Measurements from ENCODE around the gene STARD13. TPM values are rescaled to one million over a fixed set of nuclear protein-coding genes. Genes with fewer than 3 reads are reported as not detected.

STARD13 gene
- total RNA-seq, 1 donor = 28.2 TPM

- Histone ChIP-seq H3K9me3 (ENCODE audit: low read depth, low read length) (no peaks in the 10 kb centered on the region), H4K20me1 (ENCODE audit: insufficient read depth, low read length) (peaks cover 2% of the 10 kb centered on the region), H3K4me1 (ENCODE audit: insufficient read depth, low read length) (peaks cover 45% of the 10 kb centered on the region), H3K79me2 (ENCODE audit: insufficient read depth, low read length) (peaks cover 93% of the 10 kb centered on the region), H2AFZ (ENCODE audit: low read length) (no peak overlapping the region), H3K4me3 (ENCODE audit: insufficient read depth, low read length) (peak overlapping the region; percentile 18), H3K27ac (ENCODE audit: low read depth, low read length) (peak overlapping the region; percentile 83), H3K27me3 (ENCODE audit: insufficient read depth, low read length) (no peaks in the 10 kb centered on the region), H3K4me2 (ENCODE audit: insufficient read depth, low read length) (peak overlapping the region; percentile 68), H3K36me3 (ENCODE audit: insufficient read depth, low read length) (peaks cover 26% of the 10 kb centered on the region)
- peak; percentile 77 for DNase-seq (ENCODE audit: insufficient read length, low spot score, missing footprints)
- TF ChIP-seq CTCF (IDR thresholded peaks at IDR 0.05; ENCODE audit: extremely low read depth, low read depth, low read length) = no peak
Observed at GRCh38 chr13:33251131-33251661, 34.4 kb downstream of the STARD13 start.

GRCh38 chr13:33250609-33251008 lies 34.9 kb downstream of the STARD13 start:
- Histone ChIP-seq H3K79me2 (ENCODE audit: insufficient read depth, low read length) (peaks cover 93% of the 10 kb centered on the region), H3K36me3 (ENCODE audit: insufficient read depth, low read length) (peaks cover 23% of the 10 kb centered on the region), H3K4me3 (ENCODE audit: insufficient read depth, low read length) (peak overlapping the region; percentile 18), H3K4me2 (ENCODE audit: insufficient read depth, low read length) (peak overlapping the region; percentile 68), H3K4me1 (ENCODE audit: insufficient read depth, low read length) (peaks cover 45% of the 10 kb centered on the region), H4K20me1 (ENCODE audit: insufficient read depth, low read length) (peaks cover 2% of the 10 kb centered on the region), H3K9me3 (ENCODE audit: low read depth, low read length) (no peaks in the 10 kb centered on the region), H3K27me3 (ENCODE audit: insufficient read depth, low read length) (no peaks in the 10 kb centered on the region), H3K27ac (ENCODE audit: low read depth, low read length) (peak overlapping the region; percentile 83), H2AFZ (ENCODE audit: low read length) (no peak overlapping the region)
- TF ChIP-seq CTCF (IDR thresholded peaks at IDR 0.05; ENCODE audit: extremely low read depth, low read depth, low read length) = no peak
- DNase-seq (ENCODE audit: insufficient read length, low spot score, missing footprints) = peak; percentile 54

GRCh38 chr13:33249894-33250293 lies 35.7 kb downstream of the STARD13 start:
- peaks cover 93% of the 10 kb centered on the region for H3K79me2 ChIP-seq (ENCODE audit: insufficient read depth, low read length)
- TF ChIP-seq CTCF (IDR thresholded peaks at IDR 0.05; ENCODE audit: extremely low read depth, low read depth, low read length) = no peak
- peak overlapping the region; percentile 56 for H3K4me2 ChIP-seq (ENCODE audit: insufficient read depth, low read length)
- H3K4me1 ChIP-seq (ENCODE audit: insufficient read depth, low read length) = peaks cover 45% of the 10 kb centered on the region
- DNase-seq (ENCODE audit: insufficient read length, low spot score, missing footprints) = no peak
- no peak overlapping the region for H3K4me3 ChIP-seq (ENCODE audit: insufficient read depth, low read length)
- peaks cover 2% of the 10 kb centered on the region for H4K20me1 ChIP-seq (ENCODE audit: insufficient read depth, low read length)
- H3K9me3 ChIP-seq (ENCODE audit: low read depth, low read length) = no peaks in the 10 kb centered on the region
- peak overlapping the region; percentile 83 for H3K27ac ChIP-seq (ENCODE audit: low read depth, low read length)
- no peak overlapping the region for H2AFZ ChIP-seq (ENCODE audit: low read length)
- H3K36me3 ChIP-seq (ENCODE audit: insufficient read depth, low read length) = peaks cover 23% of the 10 kb centered on the region
- H3K27me3 ChIP-seq (ENCODE audit: insufficient read depth, low read length) = no peaks in the 10 kb centered on the region

GRCh38 chr13:33249066-33249465 lies 36.5 kb downstream of the STARD13 start:
- Histone ChIP-seq H3K4me3 (ENCODE audit: insufficient read depth, low read length) (peak overlapping the region; percentile 3), H4K20me1 (ENCODE audit: insufficient read depth, low read length) (peaks cover 2% of the 10 kb centered on the region), H3K4me2 (ENCODE audit: insufficient read depth, low read length) (peak overlapping the region; percentile 56), H3K79me2 (ENCODE audit: insufficient read depth, low read length) (peaks cover 93% of the 10 kb centered on the region), H3K27me3 (ENCODE audit: insufficient read depth, low read length) (no peaks in the 10 kb centered on the region), H2AFZ (ENCODE audit: low read length) (no peak overlapping the region), H3K4me1 (ENCODE audit: insufficient read depth, low read length) (peaks cover 45% of the 10 kb centered on the region), H3K36me3 (ENCODE audit: insufficient read depth, low read length) (peaks cover 21% of the 10 kb centered on the region), H3K9me3 (ENCODE audit: low read depth, low read length) (no peaks in the 10 kb centered on the region), H3K27ac (ENCODE audit: low read depth, low read length) (peak overlapping the region; percentile 83)
- DNase-seq (ENCODE audit: insufficient read length, low spot score, missing footprints) = peak; percentile 85
- no peak for TF ChIP-seq CTCF (IDR thresholded peaks at IDR 0.05; ENCODE audit: extremely low read depth, low read depth, low read length)
